ENCODE measurements around the gene RAB10.

DNA sequence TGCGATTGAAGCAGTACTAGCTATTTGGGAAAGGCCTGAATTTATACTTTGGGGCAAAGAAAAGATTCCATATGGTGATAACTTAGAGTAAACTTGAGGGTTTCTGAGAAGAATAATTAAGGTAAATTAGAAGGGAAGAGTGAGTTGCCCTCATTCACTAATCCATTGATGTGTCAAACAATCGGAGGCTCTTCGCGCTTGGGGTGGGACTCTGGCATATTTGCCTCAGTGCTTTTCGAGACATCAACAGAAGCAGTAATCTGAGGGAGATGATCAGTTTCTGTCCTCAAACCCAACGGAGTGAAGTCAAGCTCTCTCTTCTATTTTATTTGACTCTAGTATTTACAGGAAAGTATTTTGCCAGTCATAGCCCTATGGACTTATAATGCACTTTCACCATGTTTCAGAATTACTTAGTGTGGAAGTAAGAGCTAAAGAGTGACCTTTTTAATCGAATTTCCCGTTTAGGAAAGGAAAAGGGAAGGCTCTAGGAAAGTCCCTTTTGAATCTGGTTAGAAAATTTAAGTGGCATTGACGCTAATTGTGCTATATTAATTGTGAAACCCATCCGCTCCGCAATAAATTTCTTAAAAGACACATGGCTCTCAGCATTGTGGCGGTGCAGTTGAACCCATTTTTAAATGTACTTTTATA lies 1.3 kb downstream of the RAB10 start:
- TF ChIP-seq, protein P1, sequence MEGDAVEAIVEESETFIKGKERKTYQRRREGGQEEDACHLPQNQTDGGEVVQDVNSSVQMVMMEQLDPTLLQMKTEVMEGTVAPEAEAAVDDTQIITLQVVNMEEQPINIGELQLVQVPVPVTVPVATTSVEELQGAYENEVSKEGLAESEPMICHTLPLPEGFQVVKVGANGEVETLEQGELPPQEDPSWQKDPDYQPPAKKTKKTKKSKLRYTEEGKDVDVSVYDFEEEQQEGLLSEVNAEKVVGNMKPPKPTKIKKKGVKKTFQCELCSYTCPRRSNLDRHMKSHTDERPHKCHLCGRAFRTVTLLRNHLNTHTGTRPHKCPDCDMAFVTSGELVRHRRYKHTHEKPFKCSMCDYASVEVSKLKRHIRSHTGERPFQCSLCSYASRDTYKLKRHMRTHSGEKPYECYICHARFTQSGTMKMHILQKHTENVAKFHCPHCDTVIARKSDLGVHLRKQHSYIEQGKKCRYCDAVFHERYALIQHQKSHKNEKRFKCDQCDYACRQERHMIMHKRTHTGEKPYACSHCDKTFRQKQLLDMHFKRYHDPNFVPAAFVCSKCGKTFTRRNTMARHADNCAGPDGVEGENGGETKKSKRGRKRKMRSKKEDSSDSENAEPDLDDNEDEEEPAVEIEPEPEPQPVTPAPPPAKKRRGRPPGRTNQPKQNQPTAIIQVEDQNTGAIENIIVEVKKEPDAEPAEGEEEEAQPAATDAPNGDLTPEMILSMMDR (IDR thresholded peaks at IDR 0.05), result no peak
- TF ChIP-seq POLR2A (IDR thresholded peaks at IDR 0.05), result no peak
